Colonic mucosa (tissue), 4 donors: ENCODE results near the gene FRMPD1. TPM values are rescaled to one million over a fixed set of nuclear protein-coding genes. Genes with fewer than 3 reads are reported as not detected.

Experiments used
- DNase-seq: peaks from one replicate; pipeline ENCODE4 v3.0.0-alpha.2; 2020
- H3K27ac ChIP-seq: fragments of 200-600 bp; one replicate; pipeline ENCODE4 v1.8.0; 2021
- H3K27me3 ChIP-seq: fragments of 200-600 bp; one replicate; pipeline ENCODE4 v1.8.0; 2021
- H3K36me3 ChIP-seq: fragments of 200-600 bp; one replicate; pipeline ENCODE4 v1.8.0; 2021
- H3K4me1 ChIP-seq: fragments of 200-600 bp; one replicate; pipeline ENCODE4 v1.8.0; 2021; ENCODE audit warnings: mild to moderate bottlenecking
- H3K4me3 ChIP-seq: fragments of 200-600 bp; one replicate; pipeline ENCODE4 v1.8.0; 2021
- H3K9ac ChIP-seq, 2 donors: one replicate each; pipeline ENCODE4 v1.7.0; 2013; ENCODE audit warnings: control low read depth in 2 of 2, low read depth in 2 of 2, low read length in 2 of 2
- H3K9me3 ChIP-seq: fragments of 200-600 bp; one replicate; pipeline ENCODE4 v1.8.0; 2021
- CTCF ChIP-seq: fragments of 200-600 bp; IDR thresholded peaks from one replicate; pipeline ENCODE4 v1.8.0; 2022; ENCODE audit warnings: antibody characterized with exemption, mild to moderate bottlenecking
- intact Hi-C: fragments of 100-400 bp; cut with DNase I; formaldehyde crosslinking; loops from one replicate; pipeline ENCODE4 v1.14.1; 2022
- total RNA-seq, 2 donors: library from RNA; stranded (reverse); fragmentation: NEBNext Ultra II Directional in 1 of 2; extraction: Animal tissue kit (Norgen Biotek cat#: 25700) in 1 of 2; gene quantifications; one replicate each; pipeline ENCODE4 v1.2.1, GENCODE V29; 2021
- donor health status: healthy.
- donor health status: DM: no; HTN: no; CAD: no.
- donor health status: DM: no; HTN: no; CAD: no.

The FRMPD1 gene
- total RNA-seq, 2 donors from 2014 or later = 0.08 to 0.35 TPM

GRCh38 chr9:37706290-37706689, 55.5 kb downstream of the FRMPD1 start:
- H3K9me3 ChIP-seq = no peaks in the 10 kb centered on the region
- no peak overlapping the region for H3K9ac ChIP-seq
- H3K27me3 ChIP-seq = no peaks in the 10 kb centered on the region
- H3K27ac ChIP-seq = no peak overlapping the region
- no peak overlapping the region for H3K4me3 ChIP-seq
- H3K4me1 ChIP-seq = no peaks in the 10 kb centered on the region
- DNase-seq = no peak
- TF ChIP-seq CTCF = no peak
- H3K36me3 ChIP-seq = no peaks in the 10 kb centered on the region
- intact Hi-C loops = no loop called here

- Histone ChIP-seq H3K4me1 (no peaks in the 10 kb centered on the region), H3K27me3 (no peaks in the 10 kb centered on the region), H3K36me3 (no peaks in the 10 kb centered on the region), H3K27ac (no peak overlapping the region), H3K4me3 (no peak overlapping the region), H3K9ac (no peak overlapping the region), H3K9me3 (no peaks in the 10 kb centered on the region)
- DNase-seq = no peak
- no peak for TF ChIP-seq CTCF
- intact Hi-C loops = no loop called here
These were observed 57.0 kb downstream of the FRMPD1 start for GRCh38 chr9:37707748-37708147.

- no peaks in the 10 kb centered on the region for H3K36me3 ChIP-seq
- no peak overlapping the region for H3K27ac ChIP-seq
- no peaks in the 10 kb centered on the region for H3K9me3 ChIP-seq
- no peak for TF ChIP-seq CTCF
- intact Hi-C loops = no loop called here
- H3K27me3 ChIP-seq = no peaks in the 10 kb centered on the region
- no peaks in the 10 kb centered on the region for H3K4me1 ChIP-seq
- H3K9ac ChIP-seq = no peak overlapping the region
- no peak for DNase-seq
- H3K4me3 ChIP-seq = no peak overlapping the region
These were observed 59.3 kb downstream of the FRMPD1 start for GRCh38 chr9:37710046-37710445.

- Histone ChIP-seq H3K36me3 (no peaks in the 10 kb centered on the region), H3K9me3 (no peaks in the 10 kb centered on the region), H3K27me3 (no peaks in the 10 kb centered on the region), H3K4me1 (no peaks in the 10 kb centered on the region), H3K27ac (no peak overlapping the region), H3K4me3 (no peak overlapping the region), H3K9ac (no peak overlapping the region)
- TF ChIP-seq CTCF = no peak
- no peak for DNase-seq
- intact Hi-C loops = no loop called here
These were observed 64.5 kb downstream of the FRMPD1 start for GRCh38 chr9:37715260-37715659.

- no peak for TF ChIP-seq CTCF
- DNase-seq = no peak
- Histone ChIP-seq H3K4me1 (no peaks in the 10 kb centered on the region), H3K4me3 (no peak overlapping the region), H3K27ac (no peak overlapping the region), H3K9me3 (no peaks in the 10 kb centered on the region), H3K27me3 (no peaks in the 10 kb centered on the region), H3K9ac (no peak overlapping the region), H3K36me3 (no peaks in the 10 kb centered on the region)
- intact Hi-C loops = no loop called here
These were observed 65.3 kb downstream of the FRMPD1 start for GRCh38 chr9:37715991-37716505.
